Skeletal muscle satellite cell (primary cell): ENCODE measurements around the gene GDF2.

Source experiments
- H3K27me3 ChIP-seq: 2 replicates; pipeline ENCODE4 v1.7.0; 2013; ENCODE audit warnings: low read length; ENCODE audit not compliant: control insufficient read depth, insufficient read depth
- H3K36me3 ChIP-seq: 2 replicates; pipeline ENCODE4 v1.7.0; 2013; ENCODE audit warnings: mild to moderate bottlenecking, control low read depth, low read length; ENCODE audit not compliant: insufficient read depth
- H3K4me1 ChIP-seq: 2 replicates; pipeline ENCODE4 v1.7.0; 2013; ENCODE audit warnings: low read length; ENCODE audit not compliant: control insufficient read depth, insufficient read depth
- H3K4me2 ChIP-seq: 2 replicates; pipeline ENCODE4 v1.7.0; 2013; ENCODE audit warnings: mild to moderate bottlenecking, low read length
- H3K4me3 ChIP-seq: 2 replicates; pipeline ENCODE4 v1.7.0; 2013; ENCODE audit warnings: low read length
- H3K9ac ChIP-seq: 2 replicates; pipeline ENCODE4 v1.7.0; 2013; ENCODE audit warnings: mild to moderate bottlenecking, low read depth, low read length, moderate library complexity
- H3K9me3 ChIP-seq: replicated peaks from 2 replicates; pipeline ENCODE4 v1.7.0; 2013; ENCODE audit warnings: mild to moderate bottlenecking, control low read depth, low read length

GDF2 gene

DNA sequence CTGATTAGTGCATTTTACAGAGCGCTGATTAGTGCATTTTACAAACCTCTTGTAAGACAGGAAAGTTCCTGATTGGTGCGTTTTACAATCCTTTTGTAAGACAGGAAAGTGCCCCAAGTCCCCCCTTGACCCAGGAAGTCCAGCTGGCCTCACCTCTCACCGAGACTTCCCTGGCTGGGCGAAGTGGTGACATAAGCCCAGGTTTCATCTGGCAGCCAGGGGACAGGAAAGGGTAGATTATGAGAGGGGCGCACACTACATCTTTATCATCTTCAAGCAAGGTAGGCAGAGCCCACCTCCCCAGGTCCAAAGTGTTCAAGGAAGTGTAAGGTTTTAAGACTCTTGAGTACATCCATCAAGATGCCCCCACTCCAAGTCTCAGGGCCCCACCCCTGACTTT is 27.8 kb upstream of the GDF2 start:
- Histone ChIP-seq H3K9me3 (no peaks in the 10 kb centered on the region), H3K4me1 (no peaks in the 10 kb centered on the region), H3K36me3 (no peaks in the 10 kb centered on the region), H3K4me3 (no peak overlapping the region), H3K9ac (no peak overlapping the region), H3K27me3 (peaks cover 51% of the 10 kb centered on the region), H3K4me2 (no peak overlapping the region)

- Histone ChIP-seq H3K4me2 (no peak overlapping the region), H3K4me3 (no peak overlapping the region), H3K36me3 (no peaks in the 10 kb centered on the region), H3K27me3 (peaks cover 57% of the 10 kb centered on the region), H3K9me3 (no peaks in the 10 kb centered on the region), H3K9ac (no peak overlapping the region), H3K4me1 (no peaks in the 10 kb centered on the region)
Measured at GRCh38 chr10:47295411-47295810, 26.8 kb upstream of the GDF2 start.

- Histone ChIP-seq H3K4me1 (no peaks in the 10 kb centered on the region), H3K36me3 (no peaks in the 10 kb centered on the region), H3K9ac (no peak overlapping the region), H3K27me3 (peaks cover 66% of the 10 kb centered on the region), H3K4me2 (no peak overlapping the region), H3K4me3 (no peak overlapping the region), H3K9me3 (no peaks in the 10 kb centered on the region)
Measured at GRCh38 chr10:47296156-47296894, 25.9 kb upstream of the GDF2 start.

DNA sequence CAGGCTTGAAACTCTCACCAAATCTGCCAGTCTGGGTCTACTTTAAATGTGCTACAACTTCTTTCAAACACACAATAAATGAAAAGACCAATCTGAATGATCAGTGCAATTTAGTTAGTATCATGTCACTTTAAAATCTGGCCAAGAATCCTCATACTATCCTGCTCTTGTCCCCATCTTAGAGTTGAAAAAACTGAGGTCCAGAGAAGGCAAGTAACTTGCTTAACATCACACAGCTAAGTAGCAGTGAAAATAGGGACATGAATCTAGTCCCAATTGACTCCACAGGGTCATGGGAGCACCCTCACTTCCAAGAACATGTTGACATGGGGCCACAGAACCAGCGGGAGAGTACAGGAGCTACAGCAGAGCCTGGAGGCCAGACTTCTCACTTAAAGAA is 25.3 kb upstream of the GDF2 start:
- H3K4me1 ChIP-seq, result no peaks in the 10 kb centered on the region
- no peaks in the 10 kb centered on the region for H3K9me3 ChIP-seq
- peaks cover 73% of the 10 kb centered on the region for H3K27me3 ChIP-seq
- no peak overlapping the region for H3K4me2 ChIP-seq
- H3K36me3 ChIP-seq, result no peaks in the 10 kb centered on the region
- H3K9ac ChIP-seq, result no peak overlapping the region
- no peak overlapping the region for H3K4me3 ChIP-seq

DNA sequence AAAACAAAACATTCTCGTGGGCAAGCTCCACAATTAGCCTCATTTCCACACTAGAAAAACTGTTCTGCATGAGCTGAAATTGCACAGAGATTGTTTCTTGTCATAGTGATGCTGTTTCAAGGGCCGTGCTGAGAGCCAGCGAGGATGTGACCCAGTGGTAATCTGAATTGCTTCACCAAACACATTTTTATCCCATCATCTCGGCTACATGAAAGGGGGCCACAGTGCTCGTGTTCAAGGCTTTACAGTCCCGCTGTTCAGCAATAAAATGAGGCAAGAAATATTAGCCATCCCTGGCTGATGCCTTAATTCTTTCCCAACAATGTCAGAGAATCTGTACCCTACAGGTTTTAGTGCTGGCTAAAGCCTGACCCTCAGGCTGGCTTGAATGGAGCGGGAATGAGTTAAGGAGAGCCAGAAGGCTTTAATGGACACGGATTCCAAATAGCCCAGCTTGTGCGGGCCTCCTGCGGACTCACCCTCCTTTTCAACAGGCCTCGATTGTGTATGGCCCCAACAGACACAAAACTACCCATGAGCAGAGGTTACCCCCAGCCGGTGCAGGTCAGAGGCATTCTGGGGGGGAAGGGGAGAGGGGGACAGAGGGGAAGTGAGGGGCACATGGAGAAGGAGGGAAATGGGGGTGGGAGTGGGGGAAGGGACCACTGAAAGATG is 24.3 kb upstream of the GDF2 start:
- Histone ChIP-seq H3K9me3 (no peaks in the 10 kb centered on the region), H3K9ac (no peak overlapping the region), H3K4me3 (no peak overlapping the region), H3K4me2 (no peak overlapping the region), H3K27me3 (peaks cover 82% of the 10 kb centered on the region), H3K4me1 (no peaks in the 10 kb centered on the region), H3K36me3 (no peaks in the 10 kb centered on the region)

GRCh38 chr10:47298715-47299114 is 23.5 kb upstream of the GDF2 start:
- no peak overlapping the region for H3K4me3 ChIP-seq
- H3K27me3 ChIP-seq, result peaks cover 86% of the 10 kb centered on the region
- no peak overlapping the region for H3K4me2 ChIP-seq
- no peaks in the 10 kb centered on the region for H3K36me3 ChIP-seq
- no peak overlapping the region for H3K9ac ChIP-seq
- no peaks in the 10 kb centered on the region for H3K4me1 ChIP-seq
- no peaks in the 10 kb centered on the region for H3K9me3 ChIP-seq

DNA sequence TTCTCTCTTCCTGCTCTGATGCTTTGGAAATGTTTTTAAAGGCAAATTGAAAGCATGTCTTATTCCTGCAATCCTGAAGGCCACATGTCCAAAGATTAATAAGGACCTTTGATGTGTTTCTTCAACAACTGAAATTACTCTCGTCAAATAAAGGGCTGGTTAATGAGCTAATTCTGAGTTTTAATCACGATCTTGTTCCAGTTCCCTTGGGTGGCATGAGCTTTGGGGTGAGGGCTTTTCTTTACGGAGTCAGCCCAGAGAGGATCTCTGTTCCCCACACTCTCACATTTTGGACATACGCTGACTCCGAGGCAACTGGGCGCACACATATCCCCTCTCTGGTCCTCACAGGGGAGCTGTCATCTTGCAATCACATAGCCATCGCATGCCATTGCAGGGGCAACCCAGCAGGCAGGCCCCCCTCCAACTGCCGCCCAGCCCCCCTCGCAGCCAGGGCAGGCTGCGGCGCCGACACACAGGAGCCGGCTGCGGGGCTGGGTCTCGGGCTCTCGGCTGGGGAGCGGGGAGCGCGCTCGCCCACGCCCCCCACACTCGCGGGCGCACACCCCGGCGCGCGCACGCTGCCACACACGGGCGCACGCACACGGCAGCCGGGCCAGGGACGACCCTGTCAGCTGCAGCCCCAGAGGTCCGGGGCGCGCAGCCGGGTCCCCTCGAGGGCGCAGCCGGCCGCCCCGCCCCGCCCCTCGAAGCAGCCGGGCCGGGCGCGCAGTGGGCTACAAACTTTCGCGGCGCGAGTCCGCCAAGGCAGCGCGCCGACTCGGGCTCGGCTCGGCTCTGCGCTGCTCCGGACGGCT is 22.4 kb upstream of the GDF2 start, which contains the start of gene GDF10:
GDF10 (plus strand) TSS at position 587 of the 818 bp plus-strand sequence. CDS start 455 bp downstream, outside the sequence.
- H3K9me3 ChIP-seq, result no peaks in the 10 kb centered on the region
- no peak within 1 kb of the TSS for H3K4me3 ChIP-seq
- no peak within 1 kb of the TSS for H3K9ac ChIP-seq
- H3K4me2 ChIP-seq, result no peak within 1 kb of the TSS
- H3K36me3 ChIP-seq, result no peaks in the 10 kb centered on the region
- H3K4me1 ChIP-seq, result no peaks in the 10 kb centered on the region
- H3K27me3 ChIP-seq, result peaks cover 89% of the 10 kb centered on the region

DNA sequence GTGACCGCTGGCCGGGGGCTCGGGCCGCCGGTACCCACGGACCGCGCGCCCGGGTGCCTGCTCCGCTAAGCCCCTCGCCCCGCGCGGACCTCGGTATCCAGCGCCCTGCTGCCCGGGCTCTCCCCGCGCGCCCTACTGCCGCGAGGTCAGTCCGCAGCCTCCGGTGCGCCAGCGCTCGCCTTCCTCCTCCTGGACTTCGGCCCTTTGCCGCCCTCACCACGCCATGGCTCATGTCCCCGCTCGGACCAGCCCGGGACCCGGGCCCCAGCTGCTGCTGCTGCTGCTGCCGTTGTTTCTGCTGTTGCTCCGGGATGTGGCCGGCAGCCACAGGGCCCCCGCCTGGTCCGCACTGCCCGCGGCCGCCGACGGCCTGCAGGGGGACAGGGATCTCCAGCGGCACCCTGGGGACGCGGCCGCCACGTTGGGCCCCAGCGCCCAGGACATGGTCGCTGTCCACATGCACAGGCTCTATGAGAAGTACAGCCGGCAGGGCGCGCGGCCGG is 21.8 kb upstream of the GDF2 start:
- Histone ChIP-seq H3K27me3 (peaks cover 86% of the 10 kb centered on the region), H3K4me3 (no peak overlapping the region), H3K9me3 (no peaks in the 10 kb centered on the region), H3K36me3 (no peaks in the 10 kb centered on the region), H3K9ac (no peak overlapping the region), H3K4me2 (no peak overlapping the region), H3K4me1 (no peaks in the 10 kb centered on the region)

DNA sequence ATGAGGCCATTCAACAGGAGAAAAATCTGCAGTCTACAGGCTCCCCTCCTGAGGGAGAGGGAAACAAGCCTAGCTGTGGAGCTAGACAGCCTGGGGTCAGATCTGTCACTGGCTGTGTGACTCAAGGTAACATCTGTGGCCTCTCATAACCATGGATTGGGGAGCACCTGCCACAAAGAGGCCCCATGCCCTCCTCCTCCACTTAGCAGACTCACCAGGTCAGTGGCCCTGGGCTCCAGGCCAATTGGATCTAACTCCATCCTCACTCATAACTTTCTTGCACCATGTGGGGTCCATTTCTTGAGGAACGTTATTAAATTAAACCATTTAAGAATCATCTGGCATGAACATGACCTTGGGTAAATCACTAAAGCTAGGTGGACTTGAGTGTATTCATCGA is 20.4 kb upstream of the GDF2 start:
- peaks cover 80% of the 10 kb centered on the region for H3K27me3 ChIP-seq
- no peak overlapping the region for H3K9ac ChIP-seq
- H3K9me3 ChIP-seq, result no peaks in the 10 kb centered on the region
- no peak overlapping the region for H3K4me2 ChIP-seq
- H3K4me1 ChIP-seq, result no peaks in the 10 kb centered on the region
- H3K4me3 ChIP-seq, result no peak overlapping the region
- no peaks in the 10 kb centered on the region for H3K36me3 ChIP-seq

- no peaks in the 10 kb centered on the region for H3K36me3 ChIP-seq
- peaks cover 74% of the 10 kb centered on the region for H3K27me3 ChIP-seq
- H3K4me2 ChIP-seq, result no peak overlapping the region
- H3K4me1 ChIP-seq, result no peaks in the 10 kb centered on the region
- H3K9me3 ChIP-seq, result no peaks in the 10 kb centered on the region
- no peak overlapping the region for H3K4me3 ChIP-seq
- no peak overlapping the region for H3K9ac ChIP-seq
Measured at GRCh38 chr10:47303105-47303504, 19.1 kb upstream of the GDF2 start.

DNA sequence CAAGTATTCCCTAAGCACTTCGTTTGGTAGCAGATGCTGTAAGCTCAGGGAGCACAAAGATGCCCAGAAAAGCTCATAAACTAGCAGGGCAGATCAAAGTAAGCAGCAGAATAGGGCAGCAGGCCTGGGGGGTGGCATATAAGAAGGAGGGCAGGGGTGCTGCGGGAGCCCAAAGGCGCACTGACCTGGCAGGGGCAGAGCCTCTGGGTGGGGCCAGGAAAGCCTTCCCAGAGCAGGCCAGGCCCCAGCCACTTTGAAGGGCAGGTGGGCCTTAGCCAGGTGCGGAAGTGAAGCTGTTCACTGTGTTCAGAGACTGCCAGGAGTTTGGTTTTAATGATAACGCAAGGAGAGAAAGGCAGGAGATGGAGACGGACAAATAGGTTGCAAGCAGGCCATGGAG is 18.4 kb upstream of the GDF2 start:
- no peak overlapping the region for H3K9ac ChIP-seq
- H3K27me3 ChIP-seq, result peaks cover 73% of the 10 kb centered on the region
- no peaks in the 10 kb centered on the region for H3K9me3 ChIP-seq
- H3K4me1 ChIP-seq, result no peaks in the 10 kb centered on the region
- no peak overlapping the region for H3K4me2 ChIP-seq
- no peaks in the 10 kb centered on the region for H3K36me3 ChIP-seq
- H3K4me3 ChIP-seq, result no peak overlapping the region
